ENCODE results near the gene GNA15.

The GNA15 gene

GRCh38 chr19:3110126-3110825 is 25.6 kb upstream of the GNA15 start:
- peaks cover 7% of the 10 kb centered on the region for H3K4me1 ChIP-seq (ENCODE audit: control insufficient read depth, insufficient read depth, low read length)
- DNase-seq (ENCODE audit: low read depth): no peak
- peaks cover 7% of the 10 kb centered on the region for H3K36me3 ChIP-seq (ENCODE audit: control insufficient read depth, insufficient read depth, low read length, severe bottlenecking)
- no peaks in the 10 kb centered on the region for H3K9me3 ChIP-seq (ENCODE audit: control insufficient read depth, low read length)
- no peaks in the 10 kb centered on the region for H3K27me3 ChIP-seq (replicated peaks; ENCODE audit: control insufficient read depth, insufficient read depth, low read length)
- H3K4me3 ChIP-seq (ENCODE audit: low read length): no peak overlapping the region
- H3K9ac ChIP-seq (ENCODE audit: low read length): no peak overlapping the region

- H3K9ac ChIP-seq (ENCODE audit: low read length): no peak overlapping the region
- H3K4me1 ChIP-seq (ENCODE audit: control insufficient read depth, insufficient read depth, low read length): peaks cover 2% of the 10 kb centered on the region
- no peaks in the 10 kb centered on the region for H3K27me3 ChIP-seq (replicated peaks; ENCODE audit: control insufficient read depth, insufficient read depth, low read length)
- no peak overlapping the region for H3K4me3 ChIP-seq (ENCODE audit: low read length)
- H3K9me3 ChIP-seq (ENCODE audit: control insufficient read depth, low read length): no peaks in the 10 kb centered on the region
- peaks cover 7% of the 10 kb centered on the region for H3K36me3 ChIP-seq (ENCODE audit: control insufficient read depth, insufficient read depth, low read length, severe bottlenecking)
- DNase-seq (ENCODE audit: low read depth): no peak
These were observed 24.1 kb upstream of the GNA15 start for GRCh38 chr19:3111586-3112247.

- Histone ChIP-seq H3K27me3 (replicated peaks; ENCODE audit: control insufficient read depth, insufficient read depth, low read length) (no peaks in the 10 kb centered on the region), H3K4me1 (ENCODE audit: control insufficient read depth, insufficient read depth, low read length) (peaks cover 2% of the 10 kb centered on the region), H3K9ac (ENCODE audit: low read length) (no peak overlapping the region), H3K4me3 (ENCODE audit: low read length) (no peak overlapping the region), H3K36me3 (ENCODE audit: control insufficient read depth, insufficient read depth, low read length, severe bottlenecking) (peaks cover 7% of the 10 kb centered on the region), H3K9me3 (ENCODE audit: control insufficient read depth, low read length) (no peaks in the 10 kb centered on the region)
- DNase-seq (ENCODE audit: low read depth): no peak
These were observed 23.3 kb upstream of the GNA15 start for GRCh38 chr19:3112375-3113099.

- peaks cover 2% of the 10 kb centered on the region for H3K4me1 ChIP-seq (ENCODE audit: control insufficient read depth, insufficient read depth, low read length)
- no peaks in the 10 kb centered on the region for H3K27me3 ChIP-seq (replicated peaks; ENCODE audit: control insufficient read depth, insufficient read depth, low read length)
- DNase-seq (ENCODE audit: low read depth): no peak
- peaks cover 11% of the 10 kb centered on the region for H3K36me3 ChIP-seq (ENCODE audit: control insufficient read depth, insufficient read depth, low read length, severe bottlenecking)
- no peak overlapping the region for H3K4me3 ChIP-seq (ENCODE audit: low read length)
- H3K9me3 ChIP-seq (ENCODE audit: control insufficient read depth, low read length): no peaks in the 10 kb centered on the region
- no peak overlapping the region for H3K9ac ChIP-seq (ENCODE audit: low read length)
These were observed 22.5 kb upstream of the GNA15 start for GRCh38 chr19:3113100-3114017.

- H3K36me3 ChIP-seq (ENCODE audit: control insufficient read depth, insufficient read depth, low read length, severe bottlenecking): peaks cover 18% of the 10 kb centered on the region
- H3K27me3 ChIP-seq (replicated peaks; ENCODE audit: control insufficient read depth, insufficient read depth, low read length): no peaks in the 10 kb centered on the region
- H3K9ac ChIP-seq (ENCODE audit: low read length): no peak overlapping the region
- no peak overlapping the region for H3K4me3 ChIP-seq (ENCODE audit: low read length)
- DNase-seq (ENCODE audit: low read depth): no peak
- H3K9me3 ChIP-seq (ENCODE audit: control insufficient read depth, low read length): no peaks in the 10 kb centered on the region
- H3K4me1 ChIP-seq (ENCODE audit: control insufficient read depth, insufficient read depth, low read length): no peaks in the 10 kb centered on the region
These were observed 21.7 kb upstream of the GNA15 start for GRCh38 chr19:3114018-3114726.

GRCh38 chr19:3114811-3115210 is 21.0 kb upstream of the GNA15 start:
- Histone ChIP-seq H3K9me3 (ENCODE audit: control insufficient read depth, low read length) (no peaks in the 10 kb centered on the region), H3K36me3 (ENCODE audit: control insufficient read depth, insufficient read depth, low read length, severe bottlenecking) (peaks cover 18% of the 10 kb centered on the region), H3K4me3 (ENCODE audit: low read length) (no peak overlapping the region), H3K4me1 (ENCODE audit: control insufficient read depth, insufficient read depth, low read length) (no peaks in the 10 kb centered on the region), H3K9ac (ENCODE audit: low read length) (no peak overlapping the region), H3K27me3 (replicated peaks; ENCODE audit: control insufficient read depth, insufficient read depth, low read length) (no peaks in the 10 kb centered on the region)
- no peak for DNase-seq (ENCODE audit: low read depth)

GRCh38 chr19:3115411-3115810 is 20.4 kb upstream of the GNA15 start:
- no peak for DNase-seq (ENCODE audit: low read depth)

GRCh38 chr19:3115916-3116602 is 19.8 kb upstream of the GNA15 start:
- DNase-seq (ENCODE audit: low read depth): no peak
- Histone ChIP-seq H3K9me3 (ENCODE audit: control insufficient read depth, low read length) (no peaks in the 10 kb centered on the region), H3K9ac (ENCODE audit: low read length) (no peak overlapping the region), H3K27me3 (replicated peaks; ENCODE audit: control insufficient read depth, insufficient read depth, low read length) (no peaks in the 10 kb centered on the region), H3K36me3 (ENCODE audit: control insufficient read depth, insufficient read depth, low read length, severe bottlenecking) (peaks cover 14% of the 10 kb centered on the region), H3K4me1 (ENCODE audit: control insufficient read depth, insufficient read depth, low read length) (no peaks in the 10 kb centered on the region), H3K4me3 (ENCODE audit: low read length) (no peak overlapping the region)

More at GRCh38 chr19:3115411-3115810, 20.4 kb upstream of the GNA15 start:
- Histone ChIP-seq H3K27me3 (replicated peaks; ENCODE audit: control insufficient read depth, insufficient read depth, low read length) (no peaks in the 10 kb centered on the region), H3K4me1 (ENCODE audit: control insufficient read depth, insufficient read depth, low read length) (no peaks in the 10 kb centered on the region), H3K9ac (ENCODE audit: low read length) (no peak overlapping the region), H3K9me3 (ENCODE audit: control insufficient read depth, low read length) (no peaks in the 10 kb centered on the region), H3K4me3 (ENCODE audit: low read length) (no peak overlapping the region), H3K36me3 (ENCODE audit: control insufficient read depth, insufficient read depth, low read length, severe bottlenecking) (peaks cover 17% of the 10 kb centered on the region)

- no peak overlapping the region for H3K4me3 ChIP-seq (ENCODE audit: low read length)
- no peak overlapping the region for H3K9ac ChIP-seq (ENCODE audit: low read length)
- H3K27me3 ChIP-seq (replicated peaks; ENCODE audit: control insufficient read depth, insufficient read depth, low read length): no peaks in the 10 kb centered on the region
- DNase-seq (ENCODE audit: low read depth): no peak
- no peaks in the 10 kb centered on the region for H3K9me3 ChIP-seq (ENCODE audit: control insufficient read depth, low read length)
- H3K4me1 ChIP-seq (ENCODE audit: control insufficient read depth, insufficient read depth, low read length): no peaks in the 10 kb centered on the region
- H3K36me3 ChIP-seq (ENCODE audit: control insufficient read depth, insufficient read depth, low read length, severe bottlenecking): peaks cover 15% of the 10 kb centered on the region
These were observed 19.2 kb upstream of the GNA15 start for GRCh38 chr19:3116621-3117020.

- Histone ChIP-seq H3K4me1 (ENCODE audit: control insufficient read depth, insufficient read depth, low read length) (no peaks in the 10 kb centered on the region), H3K9me3 (ENCODE audit: control insufficient read depth, low read length) (no peaks in the 10 kb centered on the region), H3K9ac (ENCODE audit: low read length) (no peak overlapping the region), H3K4me3 (ENCODE audit: low read length) (no peak overlapping the region), H3K36me3 (ENCODE audit: control insufficient read depth, insufficient read depth, low read length, severe bottlenecking) (peaks cover 23% of the 10 kb centered on the region), H3K27me3 (replicated peaks; ENCODE audit: control insufficient read depth, insufficient read depth, low read length) (no peaks in the 10 kb centered on the region)
- DNase-seq (ENCODE audit: low read depth): no peak
These were observed 18.1 kb upstream of the GNA15 start for GRCh38 chr19:3117716-3118115.

Data from adipocyte (in vitro differentiated cells).